Measurements from ENCODE around the gene DCAF15.

Gene DCAF15

DNA sequence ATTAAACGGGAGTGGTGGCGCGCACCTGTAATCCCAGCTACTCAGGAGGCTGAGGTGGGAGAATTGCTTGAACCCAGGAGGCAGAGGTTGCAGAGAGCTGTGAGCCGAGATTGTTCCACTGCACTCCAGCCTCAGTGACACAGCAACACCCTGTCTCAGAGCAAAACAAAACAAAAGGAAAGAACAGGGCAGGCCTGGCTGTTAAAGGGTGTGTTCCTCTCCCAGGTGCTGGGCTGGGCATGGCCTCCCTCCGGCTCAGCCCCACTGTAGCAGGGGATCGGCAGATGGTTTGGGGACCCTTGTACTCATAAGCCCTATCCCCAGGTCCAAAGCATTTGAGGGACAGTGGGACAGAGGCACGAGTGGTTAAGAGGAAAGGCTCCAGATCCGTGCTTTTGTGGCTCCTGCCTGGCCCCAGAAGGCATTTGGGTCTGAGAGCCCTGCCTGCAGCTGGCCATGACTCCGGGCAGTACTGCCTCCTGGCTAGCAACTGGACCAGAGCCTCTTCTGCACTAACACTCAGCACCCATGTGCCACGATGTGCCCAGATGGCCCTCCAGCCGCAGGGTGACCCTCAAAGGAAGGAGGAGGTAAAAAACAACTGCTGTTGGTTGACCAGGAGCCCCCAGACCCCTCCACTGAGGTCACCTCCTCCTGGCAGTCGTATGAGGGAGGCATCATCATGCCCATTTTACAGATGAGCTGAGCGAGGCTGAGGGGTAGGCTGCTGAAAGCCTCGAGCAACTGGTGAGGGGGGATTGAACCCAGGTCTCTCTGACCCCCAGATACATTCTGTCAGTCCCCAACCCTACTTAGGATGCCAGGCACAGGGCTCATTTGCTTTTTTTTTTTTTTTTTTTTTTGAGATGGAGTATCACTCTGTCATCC, 43.8 kb downstream of the DCAF15 start:
- no peak for DNase-seq

DNA sequence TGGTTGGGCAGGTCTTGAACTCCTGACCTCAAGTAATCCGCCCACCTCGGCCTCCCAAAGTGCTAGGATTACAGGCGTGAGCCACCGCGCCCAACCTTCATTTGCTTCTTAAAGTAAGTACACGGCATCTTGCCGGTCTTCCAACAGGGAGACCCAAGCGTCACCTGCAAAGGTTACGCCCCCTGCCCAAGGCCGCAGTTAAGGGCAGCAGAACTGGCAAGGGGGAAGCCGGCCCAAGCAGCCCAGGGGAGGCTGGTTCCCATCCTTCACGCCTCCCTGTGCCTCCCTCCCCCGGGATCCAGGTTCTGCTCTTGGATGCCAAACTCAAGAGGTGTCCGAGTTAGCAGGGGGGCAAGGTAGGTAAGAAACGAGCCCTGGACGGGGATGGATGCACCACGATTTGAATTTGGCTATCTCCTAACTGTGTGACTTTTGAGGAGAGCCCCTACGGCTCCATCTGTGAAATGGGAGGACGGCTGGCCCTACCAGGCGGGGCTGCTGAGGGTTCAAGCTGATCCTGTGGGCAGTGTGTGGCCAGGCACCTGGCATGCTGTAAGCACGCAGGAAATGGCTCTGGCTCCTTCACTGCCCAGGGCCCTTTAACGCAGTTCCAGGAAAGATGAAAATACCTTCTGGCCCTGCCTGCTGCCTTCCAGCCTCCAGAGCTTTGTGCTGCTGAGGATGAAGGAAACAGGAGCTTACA, 44.8 kb downstream of the DCAF15 start:
- DNase-seq: no peak

DNA sequence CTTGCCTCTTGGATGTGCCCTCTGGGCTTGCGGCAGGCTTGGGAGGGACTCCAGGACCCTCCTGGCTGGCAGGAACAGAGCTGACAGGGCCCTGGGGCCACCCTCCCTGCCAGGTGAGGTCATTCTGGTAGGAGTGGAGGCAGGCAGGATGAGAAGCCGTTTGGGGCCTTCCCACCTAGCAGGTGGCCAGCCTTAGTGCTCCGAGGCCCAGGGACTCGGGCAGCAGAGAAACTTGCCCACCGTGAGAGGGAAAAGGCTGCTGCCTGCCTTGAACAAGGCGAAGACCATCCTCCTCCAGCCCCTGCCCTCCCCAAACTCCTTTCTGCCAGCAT, 45.3 kb downstream of the DCAF15 start:
- no peak for DNase-seq

DNA sequence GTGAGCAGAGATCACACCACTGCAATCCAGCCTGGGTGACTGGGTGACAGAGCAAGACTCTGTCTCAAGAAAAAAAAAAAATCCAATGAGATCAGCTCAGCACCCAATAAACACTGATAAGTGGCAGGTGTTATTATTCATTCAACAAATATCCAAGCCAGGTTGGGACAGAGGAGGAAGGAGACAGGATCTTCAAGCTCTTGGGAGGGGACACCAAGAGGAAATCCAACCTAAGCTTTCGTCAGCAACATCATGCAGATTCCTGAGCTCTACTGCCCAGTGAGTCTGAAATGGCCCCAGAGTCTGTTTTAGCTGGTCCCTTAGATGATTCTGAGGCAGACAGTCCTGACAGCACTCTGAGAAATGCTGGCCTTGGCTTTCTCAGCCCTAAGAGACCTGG, 46.1 kb downstream of the DCAF15 start:
- no peak for DNase-seq

DNA sequence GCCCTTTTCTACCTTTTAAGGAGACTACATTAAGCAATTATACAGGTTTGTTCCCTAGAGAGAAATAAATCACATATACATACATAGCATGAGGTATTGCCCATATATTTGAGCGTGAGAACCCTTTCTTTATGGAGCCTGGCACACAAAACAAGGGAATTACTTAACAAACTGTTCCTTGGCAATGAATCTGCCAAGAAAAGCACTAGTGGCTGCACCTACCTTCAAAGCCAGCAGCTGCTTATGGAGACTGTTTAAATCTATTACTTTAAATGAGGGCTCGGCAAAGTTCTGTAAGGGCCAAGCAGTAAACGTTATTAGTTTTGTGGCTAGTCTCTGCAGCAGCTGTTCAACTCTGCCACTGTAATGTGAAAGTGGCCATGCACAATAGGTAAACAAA, 46.8 kb downstream of the DCAF15 start:
- DNase-seq: no peak

DNA sequence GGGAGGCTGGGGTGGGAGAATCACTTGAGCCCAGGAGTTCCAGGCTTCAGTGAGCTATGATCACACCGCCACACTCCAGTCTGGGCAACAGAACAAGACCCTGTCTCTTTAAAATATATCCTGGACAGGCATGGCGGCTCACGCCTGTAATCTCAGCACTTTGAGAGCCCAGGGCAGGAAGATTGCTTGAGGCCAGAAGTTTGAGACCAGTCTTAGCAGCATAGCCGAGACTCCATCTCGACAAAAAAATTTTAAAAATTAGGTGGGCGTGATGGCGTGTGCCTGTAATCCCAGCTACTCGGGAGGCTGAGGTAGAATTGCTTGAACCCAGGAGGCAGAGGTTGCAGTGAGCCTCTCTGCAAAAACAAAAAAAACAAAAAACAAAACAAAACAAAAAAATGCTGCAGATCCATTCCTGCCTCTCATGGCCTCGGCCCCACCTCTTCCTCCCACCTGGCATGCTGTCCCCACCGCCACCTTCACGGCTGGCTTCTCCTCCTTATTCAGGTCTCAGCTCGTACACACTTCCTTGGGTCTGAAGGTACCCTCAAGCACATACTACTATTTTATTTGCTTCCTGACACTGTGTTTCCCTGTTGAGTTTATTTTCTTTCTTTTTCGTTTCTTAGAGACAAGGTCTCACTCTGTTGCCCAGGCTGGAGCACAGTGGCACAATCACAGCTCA, 48.5 kb downstream of the DCAF15 start:
- DNase-seq: no peak

DNA sequence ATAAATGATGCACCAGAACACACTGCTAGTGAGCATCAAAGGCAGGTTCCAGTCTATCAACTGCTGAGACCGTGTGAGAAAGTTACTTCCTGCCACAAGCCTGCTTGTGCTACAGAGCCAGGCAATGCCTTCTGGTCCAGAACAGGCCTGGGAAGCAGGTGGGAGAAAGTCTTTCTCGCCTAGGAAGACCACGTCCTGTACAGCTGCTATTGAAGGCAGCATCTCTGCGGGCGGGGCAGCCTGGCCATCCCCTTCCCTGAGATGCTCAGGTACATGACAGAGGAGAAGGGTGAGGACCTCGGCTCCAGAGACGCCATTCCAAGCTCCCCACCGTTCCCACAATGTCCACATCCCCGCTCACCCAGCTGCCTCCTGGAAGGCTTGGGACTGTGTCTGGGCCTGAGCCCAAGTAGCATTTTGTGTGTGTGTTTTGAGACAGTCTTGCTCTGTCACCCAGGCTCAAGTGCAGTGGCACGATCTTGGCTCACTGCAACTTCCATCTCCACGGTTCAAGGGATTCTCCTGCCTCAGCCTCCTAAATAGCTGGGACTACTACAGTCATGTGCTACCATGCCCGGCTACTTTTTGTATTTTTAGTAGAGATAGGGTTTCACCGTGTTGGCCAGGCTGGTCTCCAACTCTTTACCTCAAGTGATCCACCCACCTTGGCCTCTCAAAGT, 50.4 kb downstream of the DCAF15 start:
- peak; percentile 41 for DNase-seq

DNA sequence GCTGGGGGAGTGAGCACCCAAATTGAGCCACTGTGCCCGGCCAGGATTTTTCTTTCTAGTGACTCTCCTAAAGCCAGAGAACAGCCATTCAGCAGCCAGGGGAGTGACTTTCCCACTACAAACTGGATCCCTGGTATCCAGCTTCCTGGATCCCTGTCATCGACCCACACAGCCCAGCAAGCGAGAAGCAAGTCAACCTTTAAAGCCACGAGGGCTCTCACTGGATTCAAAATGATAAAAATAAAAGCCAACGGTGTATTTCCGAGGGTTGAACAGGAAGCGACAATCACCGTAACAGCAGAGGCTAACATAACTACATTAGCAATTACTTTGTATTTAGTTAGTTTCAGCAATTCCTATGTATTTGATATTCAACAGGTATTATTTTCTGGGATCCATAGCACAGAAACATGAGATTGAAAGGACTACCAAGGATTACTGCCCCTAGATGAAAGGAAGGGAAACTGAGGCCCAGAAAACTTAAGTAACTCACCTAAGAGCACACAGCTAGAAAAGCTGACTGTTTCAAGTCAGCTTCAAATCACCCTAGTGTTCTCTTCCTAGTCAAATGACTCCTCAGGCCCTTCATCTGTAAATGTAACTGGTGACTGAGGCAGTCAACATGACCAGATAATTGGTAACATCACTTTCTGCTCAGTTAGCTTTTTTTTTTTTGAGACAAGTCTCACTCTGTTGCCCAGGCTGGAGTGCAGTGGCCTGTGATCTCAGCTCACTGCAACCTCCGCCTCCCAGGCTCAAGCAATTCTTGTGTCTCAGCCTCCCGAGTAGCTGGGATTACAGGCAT, 51.1 kb downstream of the DCAF15 start:
- DNase-seq: no peak

DNA sequence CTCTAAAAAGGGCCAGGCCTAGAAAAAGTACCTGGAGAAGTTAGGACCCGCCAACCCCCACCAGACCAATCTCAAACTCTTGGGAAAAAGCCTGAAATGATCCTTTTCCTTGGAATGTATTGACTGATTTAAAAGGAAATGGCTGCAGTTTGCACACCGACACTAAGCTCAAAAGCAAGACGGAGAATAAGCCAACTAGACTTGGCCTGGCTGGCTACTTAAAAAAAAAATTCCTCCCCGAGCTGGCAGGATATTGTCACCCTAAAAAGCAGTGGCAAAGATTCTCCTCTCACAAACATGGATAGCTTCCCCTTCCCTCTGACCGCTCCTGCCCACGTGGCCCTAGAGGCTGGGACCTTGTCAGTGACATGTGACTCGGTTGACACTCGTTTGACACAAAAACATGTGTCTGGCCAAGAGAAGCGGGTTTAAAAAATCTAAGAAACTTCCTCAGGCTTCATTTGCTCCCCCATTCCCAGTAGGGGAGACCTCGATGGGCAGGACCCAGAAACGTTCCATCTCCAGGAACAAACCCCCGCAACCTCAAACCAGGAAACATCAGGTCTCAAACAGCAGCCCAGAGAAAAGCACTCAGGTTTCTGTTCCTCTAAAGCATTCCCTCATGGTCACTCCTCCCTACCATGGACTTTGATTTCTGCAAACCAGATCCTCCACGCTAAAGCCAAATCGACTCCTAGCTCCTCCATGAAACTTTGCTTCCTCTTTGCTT, 52.5 kb downstream of the DCAF15 start:
- peak; percentile 44 for DNase-seq

DNA sequence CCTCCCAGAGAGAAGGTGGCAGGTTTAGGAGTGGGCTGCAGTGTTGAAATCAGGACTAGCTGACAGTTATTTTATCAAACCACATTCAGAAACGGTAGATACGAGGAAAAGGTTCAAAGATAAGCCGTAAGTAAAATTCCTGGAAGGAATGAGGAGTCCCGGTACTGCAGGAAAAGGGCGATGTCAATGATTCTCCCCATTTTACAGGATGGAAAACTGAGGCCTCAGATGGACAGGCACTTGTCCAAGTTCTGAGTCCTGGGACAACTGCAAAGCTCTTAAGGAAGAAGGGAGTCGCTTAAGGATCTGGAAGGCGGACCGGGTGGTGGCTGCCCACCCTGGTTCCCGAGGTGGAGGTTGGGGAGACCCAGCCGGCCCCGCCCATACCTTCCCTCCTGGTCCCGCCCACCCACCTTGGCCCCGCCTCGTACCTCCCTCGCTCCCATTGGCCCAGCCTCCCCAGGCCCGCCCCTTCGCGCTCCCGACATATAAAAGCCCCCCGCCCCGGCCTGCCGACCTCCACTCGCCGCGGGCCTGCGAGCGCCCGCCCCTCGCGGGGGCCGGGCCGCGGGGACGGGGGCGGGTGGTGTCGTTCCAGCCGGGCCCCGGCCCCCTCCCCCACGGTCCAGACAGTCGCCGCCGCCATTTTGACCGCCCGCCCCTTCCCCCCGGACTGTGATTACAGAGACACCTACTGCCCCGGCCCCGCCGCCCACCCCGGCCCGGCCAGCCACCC, 53.2 kb downstream of the DCAF15 start:
- peak; percentile 91 for DNase-seq

DNA sequence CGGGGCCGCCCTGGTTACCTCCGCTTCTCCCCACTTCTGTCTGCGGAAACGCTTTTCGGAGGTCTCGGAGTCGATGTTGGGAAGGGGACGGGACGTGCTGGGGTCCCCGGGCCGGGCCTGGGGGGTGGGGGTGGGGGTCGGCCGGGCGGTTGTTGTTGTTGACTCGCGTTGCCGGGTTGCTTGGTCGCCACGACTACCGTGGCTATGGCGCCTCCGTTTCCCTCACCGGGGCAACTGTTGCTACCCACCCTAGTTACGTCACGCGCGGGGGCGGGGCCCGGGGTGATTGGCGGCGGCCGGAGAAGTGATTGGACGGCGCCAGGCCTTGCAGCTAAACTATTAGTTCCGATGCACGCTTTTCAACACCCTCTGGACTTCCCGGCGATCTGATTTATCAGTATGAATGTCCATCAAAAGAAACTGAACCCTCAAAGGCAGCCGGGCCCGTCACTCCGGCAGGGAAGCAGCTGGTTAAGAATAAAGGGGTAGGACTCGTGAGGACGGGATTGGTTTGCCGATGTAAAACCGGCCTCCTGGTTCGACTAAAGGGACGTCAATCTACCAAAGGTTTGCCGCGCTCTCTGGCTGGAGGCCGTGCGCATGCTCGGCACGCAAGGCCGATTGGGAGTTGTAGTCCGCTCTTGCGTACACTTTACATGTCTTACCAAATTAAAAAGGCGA, 53.9 kb downstream of the DCAF15 start, which contains the start of gene RFX1:
TSS of gene RFX1 (minus strand) at position 236 of the 681 bp plus-strand sequence. CDS start 12,477 bp downstream, outside the sequence.
- peak; percentile 99 for DNase-seq

DNA sequence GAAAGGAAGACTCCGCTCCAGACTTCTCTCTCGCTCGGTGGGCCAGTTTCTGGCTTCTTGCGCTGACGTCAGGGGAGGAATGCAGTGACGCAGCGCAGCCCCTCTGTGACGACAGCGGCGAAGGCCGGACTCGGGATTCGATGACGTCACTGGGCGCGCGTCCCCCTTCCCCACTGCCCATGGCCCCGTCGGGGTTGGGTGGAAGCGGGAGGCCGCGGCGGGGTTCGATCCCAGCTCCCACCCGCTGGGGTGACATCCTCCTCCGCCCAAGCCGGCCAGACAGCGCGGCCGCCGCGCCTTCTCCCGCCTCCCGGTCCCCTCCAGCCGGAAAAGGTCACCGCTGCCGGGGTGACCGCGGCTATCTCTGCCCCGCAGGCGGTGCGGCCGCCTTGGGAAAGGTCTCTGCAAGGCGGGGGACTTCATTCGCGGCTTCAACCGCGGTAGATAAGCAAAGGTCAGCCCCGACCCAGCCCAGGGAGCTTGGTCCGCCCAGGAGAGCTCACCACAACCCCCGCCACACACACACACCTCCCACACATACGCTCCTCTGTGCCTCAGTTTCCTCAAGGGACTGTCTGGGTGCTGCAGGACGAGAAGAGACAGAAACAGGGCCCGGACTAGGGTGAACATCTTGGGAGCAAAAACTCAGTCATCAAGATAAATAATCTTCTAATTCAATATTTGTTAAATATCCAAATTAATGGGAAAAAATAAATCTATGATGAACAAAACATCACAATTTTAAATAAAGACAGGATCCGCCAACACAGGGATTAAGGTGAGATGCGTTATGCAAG, 54.7 kb downstream of the DCAF15 start:
- DNase-seq: no peak
